Activated naive CD4-positive, alpha-beta T cell treated with anti-CD3 and anti-CD28 coated beads, Interleukin-2, amount 50 U/mL, for 16 hours (primary cell): Measurements from ENCODE around the gene CHRFAM7A.
"Not testable (repeated sequence)": the region's sequence is repeated elsewhere in the genome, so short reads cannot be mapped to it uniquely, and the experiment has no call there.

Experiments
- DNase-seq: peaks from one replicate; pipeline ENCODE4 v3.0.0-alpha.2; 2020

CHRFAM7A gene

GRCh38 chr15:30315704-30316103 lies 77.6 kb downstream of the CHRFAM7A start:
- DNase-seq: not testable (repeated sequence)

- DNase-seq: not testable (repeated sequence)
These were observed 82.8 kb downstream of the CHRFAM7A start for GRCh38 chr15:30310575-30310974.
